Body of pancreas (tissue), 4 donors: ENCODE data around the gene GORASP1.

Experiments used
- CTCF ChIP-seq, 7 experiments: fragments of 450-650 bp in 4 of 7; fragments of 200-600 bp in 3 of 7; sonication (generic) in 3 of 7; IDR thresholded peaks; one replicate each; pipeline ENCODE4 v1.5.1; 2016 to 2019; ENCODE audit warnings: antibody characterized with exemption in 7 of 7
- POLR2A ChIP-seq, 3 donors: fragments of 450-650 bp; IDR thresholded peaks; one replicate each; pipeline ENCODE4 v1.6.1; 2016; ENCODE audit warnings: antibody characterized with exemption in 3 of 3, mild to moderate bottlenecking in 2 of 3

DNA sequence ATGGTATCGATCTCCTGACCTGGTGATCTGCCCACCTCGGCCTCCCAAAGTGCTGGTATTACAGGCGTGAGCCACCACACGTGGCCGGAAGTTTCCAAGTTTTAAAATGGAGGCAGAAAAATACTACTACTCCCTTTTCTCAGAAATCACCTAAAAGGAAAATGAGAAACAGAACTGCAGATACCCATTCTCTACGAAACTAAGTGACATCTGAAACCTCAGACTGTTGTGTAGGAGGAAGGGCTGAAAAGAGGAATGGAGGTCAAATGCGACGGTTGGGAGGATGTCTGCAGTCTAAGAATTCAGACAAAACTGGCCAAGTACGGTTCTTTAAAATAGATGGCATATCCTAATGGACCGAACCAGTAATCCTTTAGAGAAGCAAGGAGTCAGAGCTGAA is 31.5 kb downstream of the GORASP1 start:
- TF ChIP-seq CTCF (IDR thresholded peaks at IDR 0.05) = no peak
- no peak for TF ChIP-seq POLR2A (IDR thresholded peaks at IDR 0.05)
